Left renal cortex interstitium (tissue), 4 donors: Measurements from ENCODE around the gene OLFML1. TPM values are rescaled to one million over a fixed set of nuclear protein-coding genes. Genes with fewer than 3 reads are reported as not detected.
"Not testable (repeated sequence)": the region's sequence is repeated elsewhere in the genome, so short reads cannot be mapped to it uniquely, and the experiment has no call there.

ENCODE experiments used
- DNase-seq, 4 donors: peaks; one replicate each; pipeline ENCODE4 v3.0.0-alpha.2; 2013; ENCODE audit warnings: low read depth in 4 of 4, low spot score in 2 of 4, missing footprints in 1 of 4
- polyA plus RNA-seq, 4 donors: library from polyadenylated mRNA; unstranded; fragments of 120-200 nt; gene quantifications; one replicate each; pipeline ENCODE4 v1.2.1, GENCODE V29; 2013; ENCODE audit not compliant: insufficient read length in 4 of 4

Gene OLFML1
- polyA plus RNA-seq, 4 donors = 26.9 to 45.7 (median 38.3) TPM

DNA sequence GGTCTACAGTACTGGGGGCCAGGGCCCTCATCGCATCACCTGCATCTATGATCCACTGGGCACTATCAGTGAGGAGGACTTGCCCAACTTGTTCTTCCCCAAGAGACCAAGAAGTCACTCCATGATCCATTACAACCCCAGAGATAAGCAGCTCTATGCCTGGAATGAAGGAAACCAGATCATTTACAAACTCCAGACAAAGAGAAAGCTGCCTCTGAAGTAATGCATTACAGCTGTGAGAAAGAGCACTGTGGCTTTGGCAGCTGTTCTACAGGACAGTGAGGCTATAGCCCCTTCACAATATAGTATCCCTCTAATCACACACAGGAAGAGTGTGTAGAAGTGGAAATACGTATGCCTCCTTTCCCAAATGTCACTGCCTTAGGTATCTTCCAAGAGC is 24.7 kb downstream of the OLFML1 start:
- DNase-seq = no peak

DNA sequence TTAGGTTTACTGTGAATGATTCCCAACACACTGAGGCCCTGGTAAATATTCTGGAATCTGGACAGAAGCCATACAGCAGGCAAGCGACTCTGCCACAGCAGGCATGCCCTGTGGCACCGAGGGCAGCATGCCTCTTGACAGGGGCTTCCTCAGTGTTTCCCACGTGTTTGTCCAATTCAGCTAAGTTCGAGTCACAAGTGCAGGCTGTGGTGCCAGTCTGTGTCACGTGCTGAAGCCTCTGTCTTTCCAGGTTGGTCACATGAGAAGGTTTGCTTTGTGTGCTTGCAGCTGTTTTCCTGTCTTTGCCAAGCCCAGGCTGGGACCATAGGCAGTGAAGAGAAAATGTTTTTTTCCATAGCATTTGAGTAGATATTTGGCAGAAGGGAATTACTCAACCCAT is 26.1 kb downstream of the OLFML1 start:
- DNase-seq = no peak

DNA sequence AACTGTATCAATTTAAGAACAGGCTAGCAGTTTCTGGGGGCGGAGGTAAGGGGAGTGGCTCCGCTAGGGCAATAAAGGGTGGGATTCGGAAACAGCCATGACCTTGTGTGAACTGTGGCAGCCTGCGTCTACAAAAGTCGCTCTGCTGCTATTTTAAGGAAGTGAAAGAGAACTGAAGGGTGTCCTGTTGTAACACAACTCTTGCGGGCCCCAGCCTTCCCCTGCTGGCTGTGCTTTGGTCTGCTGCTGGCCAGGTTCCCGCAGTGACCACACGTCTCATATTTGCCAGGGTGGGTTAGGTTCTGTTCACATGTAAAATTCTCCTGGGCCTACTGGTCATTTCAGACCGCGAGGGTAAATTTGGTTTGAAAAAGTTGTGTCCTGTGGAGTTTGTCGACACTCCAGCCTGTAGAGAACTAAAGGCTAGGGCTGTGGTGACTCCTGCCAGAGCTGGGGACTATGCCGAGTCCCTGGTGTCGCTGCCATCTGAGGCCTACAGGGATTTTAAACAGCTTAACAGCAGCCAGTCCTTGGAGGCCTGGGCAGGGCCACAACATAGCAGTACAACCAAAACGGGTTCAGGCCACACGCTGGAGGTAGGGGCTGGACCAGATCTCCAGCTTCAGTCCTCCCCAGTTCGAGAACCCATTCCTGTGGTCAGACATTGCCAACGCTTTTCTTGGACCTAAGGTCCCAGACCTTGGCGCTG is 27.4 kb downstream of the OLFML1 start:
- DNase-seq = peak in 2 of 4 donors; percentile 42 to 43

DNA sequence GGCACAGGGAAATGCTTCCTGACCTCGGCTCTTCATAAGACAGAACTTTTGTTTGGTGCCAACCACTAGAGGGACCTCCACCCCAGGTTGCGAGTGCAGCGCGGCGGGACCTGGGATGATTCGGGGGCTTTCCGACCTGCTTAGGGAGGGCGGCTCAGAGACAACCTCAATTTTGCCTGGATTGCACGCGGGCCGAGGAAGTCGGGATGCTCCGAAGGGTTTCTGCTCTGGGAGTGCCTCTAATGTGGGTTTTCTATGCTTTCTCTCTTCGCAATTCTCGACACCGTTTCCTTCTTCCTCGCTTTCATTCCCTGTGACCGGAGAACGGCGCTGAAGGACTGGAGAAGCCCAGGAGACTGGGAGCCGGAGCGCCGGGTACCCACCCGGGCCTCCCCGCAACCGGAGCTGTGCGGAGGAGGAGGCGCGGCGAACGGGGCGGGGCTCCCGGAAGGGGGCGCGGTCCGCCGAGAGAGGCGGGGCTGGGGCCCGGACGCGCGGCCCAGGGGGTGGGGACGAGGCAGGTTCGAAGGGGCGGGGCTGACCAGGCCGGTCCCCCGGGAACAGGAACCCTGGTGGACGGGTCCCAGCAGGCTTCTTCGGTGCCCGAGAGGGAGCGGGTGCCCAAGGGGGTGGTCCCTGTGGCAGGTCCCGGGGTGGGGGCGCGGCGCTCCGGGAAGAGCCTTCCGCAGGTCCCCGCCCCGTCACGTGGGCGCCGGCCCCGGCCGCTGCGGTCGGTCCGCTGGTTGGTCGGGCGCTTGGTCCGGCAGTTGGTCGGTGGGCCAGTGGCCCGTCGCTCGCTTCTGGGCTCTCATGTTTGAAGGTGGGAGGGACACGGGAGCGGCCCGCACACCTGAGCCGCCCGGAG is 28.2 kb downstream of the OLFML1 start, which contains the start of gene PPFIBP2:
PPFIBP2 (plus strand) TSS at position 766 of the 865 bp plus-strand sequence. CDS start 35,477 bp downstream, outside the sequence.
- peak; percentile 60 to 67 (median 63) for DNase-seq

DNA sequence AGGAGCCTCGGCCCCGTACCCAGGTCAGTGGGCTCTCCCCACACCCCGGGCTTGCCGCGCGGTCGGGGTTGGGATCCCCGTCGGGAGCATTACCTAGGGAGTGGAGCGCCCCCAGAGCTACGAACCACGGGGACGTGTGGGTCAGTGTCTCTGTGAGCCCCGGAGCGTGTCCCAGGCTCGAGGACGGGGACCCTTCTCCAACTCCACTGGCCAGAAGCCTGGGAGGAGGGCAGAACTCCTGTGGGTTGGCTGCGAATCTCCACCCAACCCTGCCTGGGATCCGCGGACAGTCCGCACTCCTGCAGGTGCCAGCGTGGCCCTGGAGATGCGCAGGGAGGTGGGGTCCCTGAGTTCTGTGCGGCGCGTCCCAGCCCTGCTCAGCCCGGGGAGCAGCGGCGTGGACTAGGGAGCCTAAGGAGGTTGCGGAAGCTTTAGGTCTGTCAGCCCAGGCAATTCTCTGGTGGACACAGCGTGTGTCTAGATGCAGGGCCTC is 28.8 kb downstream of the OLFML1 start:
- peak in 1 of 4 donors; percentile 8 for DNase-seq

DNA sequence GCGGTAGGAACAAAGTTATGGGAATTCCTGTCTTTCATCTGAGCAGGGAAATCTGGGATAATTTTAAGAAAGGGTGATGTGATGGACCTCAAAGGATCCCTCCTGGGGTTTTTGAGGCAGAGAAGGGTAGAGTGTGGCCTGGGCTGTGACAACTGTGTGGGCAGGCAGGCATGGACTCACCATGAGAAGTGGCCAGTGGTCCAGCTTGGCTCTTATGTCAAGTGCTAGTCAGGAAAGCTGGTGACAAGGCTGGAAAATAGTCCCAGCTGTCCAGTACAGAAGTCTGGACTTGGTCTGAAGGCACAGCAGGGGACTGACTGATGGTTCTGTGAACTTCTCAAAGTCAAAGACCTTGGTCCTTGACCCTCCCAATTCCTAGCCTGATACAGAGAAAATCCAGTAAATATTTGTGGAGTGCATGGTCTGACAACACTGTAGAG is 30.2 kb downstream of the OLFML1 start:
- DNase-seq = no peak

DNA sequence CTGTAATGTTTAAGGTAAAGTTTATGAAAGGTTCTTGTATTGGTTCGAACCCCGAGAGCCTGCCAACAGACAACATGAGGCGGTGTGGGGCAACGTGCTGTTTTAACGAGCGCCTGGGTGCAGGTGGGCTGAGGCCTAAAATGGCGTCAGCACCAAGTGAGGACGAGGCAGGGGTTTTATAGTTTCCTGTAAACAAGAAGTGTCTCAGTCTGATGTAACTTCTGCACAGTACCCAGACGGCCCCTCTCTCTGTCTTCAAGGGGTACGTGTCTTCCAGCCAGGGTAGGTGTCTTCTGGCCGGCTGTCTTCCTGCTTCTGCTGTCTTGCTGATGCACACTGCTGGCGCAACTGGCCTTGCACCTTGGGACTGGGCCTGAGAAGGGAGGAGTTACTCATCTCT is 31.2 kb downstream of the OLFML1 start:
- no peak for DNase-seq

DNA sequence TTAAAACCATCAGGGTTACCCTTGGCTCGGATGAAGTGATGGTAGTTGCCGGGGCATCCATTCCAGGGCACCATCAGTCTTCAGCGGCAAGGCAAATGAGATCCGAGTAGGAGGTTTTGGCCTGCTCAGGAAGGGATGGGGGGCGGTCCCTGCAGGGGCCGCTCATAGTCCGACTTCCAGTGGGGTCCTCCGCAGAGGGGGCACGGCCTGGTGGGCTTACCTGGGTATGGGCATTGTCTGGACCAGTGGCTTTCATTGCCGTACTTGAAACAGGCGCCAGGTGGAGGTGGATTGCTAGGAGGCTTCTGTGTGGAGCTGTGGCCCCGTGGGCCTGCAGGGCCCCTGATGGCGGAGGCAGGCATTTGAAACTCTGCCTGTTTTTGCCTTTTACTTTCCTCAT is 32.4 kb downstream of the OLFML1 start:
- DNase-seq = not testable (repeated sequence)

DNA sequence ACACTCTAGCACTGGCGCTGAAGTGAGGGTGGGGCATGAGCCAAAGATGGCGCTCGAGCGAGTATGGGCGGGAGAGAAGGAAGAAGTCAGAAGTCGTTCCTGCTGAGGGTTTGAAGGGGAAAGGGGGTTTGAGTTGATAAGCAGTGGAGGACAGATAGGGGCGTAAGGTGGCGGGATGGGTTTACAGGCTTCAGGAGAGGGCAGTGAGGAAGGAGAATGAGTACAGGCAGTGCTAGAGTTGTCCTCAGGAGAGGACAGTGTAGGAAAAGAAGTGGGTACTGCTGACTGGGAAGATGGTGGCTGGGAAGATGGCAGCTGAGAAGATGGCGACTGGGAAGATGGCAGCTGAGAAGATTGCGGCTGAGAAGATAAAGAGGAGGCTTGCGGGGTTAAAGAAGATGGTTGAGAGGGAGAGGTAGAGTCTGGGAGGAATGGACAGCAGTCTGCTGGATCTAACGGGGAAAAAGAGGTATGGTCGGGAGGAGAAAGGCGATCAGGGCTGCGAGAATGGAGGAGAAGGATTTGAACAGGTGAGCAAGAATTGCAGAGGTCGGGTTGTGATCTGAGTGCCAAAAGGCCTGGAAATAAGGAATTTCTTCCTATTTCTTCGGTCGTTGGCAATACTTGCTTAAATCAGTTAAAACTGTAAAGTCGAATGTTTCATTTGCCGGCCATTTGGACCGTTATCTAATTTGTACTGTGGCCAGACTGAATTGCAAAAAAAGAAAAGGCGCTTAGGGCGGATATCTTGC is 33.7 kb downstream of the OLFML1 start:
- DNase-seq = no peak

DNA sequence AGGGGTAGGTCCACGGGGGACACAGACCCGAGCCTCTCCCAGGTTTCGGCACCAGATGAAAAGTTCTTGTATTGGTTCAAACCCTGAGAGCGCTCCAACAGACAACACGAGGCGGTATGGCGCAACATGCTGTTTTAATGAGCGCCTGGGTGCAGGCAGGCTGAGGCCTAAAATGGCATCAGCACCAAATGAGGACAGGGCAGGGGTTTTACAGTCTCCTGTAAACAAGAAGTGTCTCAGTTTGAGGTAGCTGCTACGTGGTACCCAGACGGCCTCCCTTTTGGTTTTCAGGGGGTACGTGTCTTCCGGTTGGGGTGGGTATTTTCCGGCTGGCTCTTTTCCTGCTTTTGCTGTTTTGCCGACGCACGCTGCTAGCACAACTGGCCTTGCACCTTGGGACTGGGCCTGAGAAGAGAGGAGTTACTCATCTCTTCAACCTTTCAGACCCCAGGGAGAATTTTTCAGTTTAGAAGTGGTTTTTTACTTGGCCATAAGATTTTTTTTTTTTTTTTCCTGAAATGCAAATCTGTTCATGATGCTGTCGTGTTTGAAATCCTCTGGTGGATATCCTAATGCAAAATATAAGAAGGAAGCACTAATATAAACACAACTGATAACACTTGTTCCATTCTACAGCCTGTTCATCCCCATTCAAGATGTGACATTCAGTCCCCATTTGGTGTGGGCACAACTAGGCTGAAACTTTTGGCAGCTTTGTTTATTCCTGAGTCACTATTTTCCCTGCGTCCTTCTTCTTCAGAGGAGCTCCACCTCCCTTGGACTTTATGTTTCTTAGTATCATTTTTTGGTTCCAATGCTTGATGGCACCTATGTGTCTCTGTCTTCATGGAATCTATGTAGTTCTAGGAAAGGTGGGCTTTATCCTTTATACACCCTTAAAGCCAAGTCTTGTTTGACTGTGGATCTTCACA is 35.0 kb downstream of the OLFML1 start:
- no peak for DNase-seq

DNA sequence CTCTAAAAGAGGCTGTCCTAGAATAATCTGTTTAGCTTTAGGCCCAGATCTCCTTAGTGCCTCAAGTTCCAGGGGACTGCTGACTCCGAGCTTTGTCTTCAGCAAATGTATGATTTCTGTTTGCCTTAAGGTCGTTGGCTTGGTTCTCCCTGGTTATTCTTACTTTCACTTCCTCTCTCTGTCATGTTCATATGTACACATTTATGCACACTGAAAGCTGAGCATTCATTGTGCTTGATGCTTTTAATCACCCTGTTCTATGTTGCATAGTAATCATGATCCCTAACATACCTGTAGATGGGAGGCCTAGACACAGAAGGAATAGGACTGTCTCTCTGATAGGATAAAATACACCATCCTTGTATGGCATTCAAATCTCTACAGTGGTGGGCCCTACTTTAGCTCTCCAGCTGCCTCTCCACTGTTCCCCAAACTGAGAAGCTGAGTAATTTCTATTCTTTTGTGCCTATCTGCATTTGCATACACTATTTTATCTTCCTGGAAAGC is 35.7 kb downstream of the OLFML1 start:
- no peak for DNase-seq

DNA sequence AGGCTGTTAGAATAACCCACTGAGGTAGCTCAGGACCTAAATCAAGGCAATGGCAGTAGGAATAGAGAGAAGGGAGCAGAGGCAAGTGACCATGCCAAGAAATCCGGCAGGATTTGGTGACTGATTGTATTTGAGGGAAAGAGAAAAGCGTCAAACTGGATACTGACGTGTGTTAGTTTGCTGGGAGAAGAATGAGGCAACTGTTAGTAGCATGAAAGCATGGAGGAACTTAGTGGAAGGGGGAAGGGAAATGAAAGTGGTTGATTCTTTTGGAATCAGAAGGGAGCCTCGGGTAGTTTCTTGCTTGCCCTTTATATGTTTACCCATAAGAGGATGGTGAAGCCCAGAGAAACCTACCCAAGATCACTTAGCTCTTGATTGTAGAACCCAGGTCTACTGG is 36.8 kb downstream of the OLFML1 start:
- no peak for DNase-seq

DNA sequence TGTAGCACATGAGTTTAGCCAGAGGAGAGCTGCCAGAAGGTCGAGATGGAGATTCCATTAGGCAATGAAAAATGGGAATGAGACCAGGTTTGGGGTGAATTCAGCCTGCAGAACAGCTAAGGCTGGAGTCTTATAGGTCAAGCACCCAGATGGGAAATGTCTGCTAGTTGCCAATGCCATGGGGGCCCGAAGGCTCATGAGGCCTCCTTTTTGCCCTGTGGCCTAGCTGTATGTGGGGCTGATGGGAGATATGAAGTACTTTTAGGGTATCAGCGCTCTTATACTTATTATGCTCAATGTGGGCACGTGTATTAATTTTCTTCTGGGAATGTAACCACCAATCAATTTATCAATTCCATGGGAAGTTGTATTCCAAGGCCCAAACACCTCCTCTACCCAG is 37.2 kb downstream of the OLFML1 start:
- no peak for DNase-seq

DNA sequence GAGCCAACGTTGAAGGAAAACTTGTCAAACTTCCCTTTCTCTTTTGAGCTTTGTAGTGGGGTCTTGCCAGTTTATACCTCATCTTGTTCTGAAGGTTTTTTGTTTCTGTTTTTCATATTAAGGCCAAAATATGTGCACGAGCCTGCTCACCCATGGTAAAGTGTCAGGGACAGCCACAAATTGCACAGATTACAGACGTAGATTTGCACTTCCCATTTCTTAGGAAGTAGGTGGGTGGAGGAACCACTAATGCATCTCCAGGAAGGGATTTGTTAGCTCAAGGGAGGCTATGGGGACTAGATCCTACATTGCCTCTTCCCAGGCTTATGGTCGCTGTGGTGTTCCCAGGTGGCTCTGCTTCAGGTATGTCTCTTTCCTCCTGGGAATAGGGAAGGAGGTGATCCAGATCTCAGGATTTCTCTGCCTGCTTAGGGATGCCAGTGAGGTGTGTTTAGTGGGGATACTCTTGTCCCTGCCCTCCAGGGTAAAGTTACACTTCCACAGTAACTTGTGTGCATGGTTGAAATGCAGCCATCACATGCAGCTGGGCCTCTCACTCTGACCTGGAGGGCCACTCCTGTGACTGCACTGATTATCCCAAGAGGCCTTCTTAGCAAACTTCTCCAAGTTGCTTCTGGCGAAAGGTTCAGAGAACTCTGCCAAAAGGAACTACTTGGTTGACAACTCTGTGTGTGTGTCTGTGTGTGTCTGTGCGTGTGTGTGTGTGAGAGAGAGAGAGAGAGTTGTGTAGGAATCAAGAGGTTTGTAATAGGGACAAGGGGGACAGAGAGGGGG is 38.3 kb downstream of the OLFML1 start:
- no peak for DNase-seq

DNA sequence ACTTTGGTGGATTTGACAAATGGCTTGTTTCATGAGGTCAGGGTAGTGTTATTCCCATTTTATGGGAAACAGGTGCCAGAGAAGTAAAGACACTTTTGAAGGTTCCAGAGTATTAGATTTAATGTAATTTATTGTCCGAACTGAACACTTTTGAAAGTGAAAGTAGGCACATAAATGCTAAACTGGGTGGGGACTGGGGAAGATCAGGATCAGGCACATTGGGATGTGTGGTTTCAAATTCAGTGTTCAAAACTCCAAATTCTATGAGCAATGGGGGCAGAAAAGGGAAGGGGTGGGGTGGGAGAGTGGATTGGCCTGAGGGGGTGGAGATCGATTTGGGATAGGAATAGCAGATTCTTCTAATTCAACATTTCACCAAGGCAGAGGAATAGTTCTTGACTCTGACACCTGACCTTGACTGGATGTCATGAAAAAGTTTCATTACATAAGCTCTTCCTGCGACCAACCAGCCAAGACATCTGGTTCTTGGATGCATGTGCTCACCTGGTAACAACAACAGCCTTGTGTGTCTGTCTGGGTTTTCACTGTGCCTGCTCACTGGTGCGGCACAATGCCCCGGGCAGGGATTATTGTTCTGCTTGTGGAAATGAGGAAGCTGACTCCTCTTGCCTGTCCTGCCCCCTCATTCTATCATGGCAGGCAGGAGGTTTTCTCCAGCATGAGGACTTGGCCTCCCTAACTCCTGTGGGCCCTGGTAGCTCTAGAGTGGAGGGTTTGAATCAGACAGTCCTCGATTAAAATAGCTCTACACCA is 39.3 kb downstream of the OLFML1 start:
- no peak for DNase-seq

DNA sequence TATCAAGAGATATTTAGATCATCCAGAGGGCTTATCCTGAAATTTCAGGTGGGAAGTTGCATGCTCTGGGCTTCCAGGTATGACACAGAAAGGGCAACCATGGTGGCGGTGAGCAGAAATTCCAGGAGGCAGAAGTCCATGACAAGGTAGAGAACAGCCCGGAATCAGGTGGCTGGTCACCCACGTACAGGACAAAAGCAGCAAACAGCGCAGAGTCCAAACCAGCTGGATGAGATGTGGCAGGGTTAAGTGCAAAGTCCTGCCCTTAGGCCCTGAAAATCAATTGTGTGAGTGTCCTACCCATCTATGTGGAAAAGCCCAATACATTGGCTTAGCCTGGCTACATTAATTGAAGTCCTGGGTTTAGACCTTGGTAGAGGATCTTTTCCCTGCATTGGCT is 40.1 kb downstream of the OLFML1 start:
- no peak for DNase-seq

DNA sequence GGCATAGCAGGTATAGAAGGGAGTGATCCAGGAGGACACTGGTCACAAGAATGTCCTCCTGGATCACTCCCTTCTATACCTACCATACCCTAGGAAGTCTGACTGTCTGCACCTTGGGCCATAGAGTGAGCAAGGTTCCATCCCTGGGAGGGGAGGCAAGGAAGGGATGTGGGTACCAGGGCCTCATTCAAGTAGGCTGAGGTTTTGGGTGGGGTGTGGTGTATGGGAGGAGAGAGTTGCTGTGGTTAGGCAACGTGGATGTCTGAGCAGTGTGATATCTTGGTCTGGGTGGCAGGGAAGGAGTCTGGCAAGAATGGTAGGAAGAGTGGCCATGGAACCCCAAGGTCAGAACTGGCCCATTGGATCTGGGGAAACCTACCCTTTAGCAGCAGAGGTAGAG is 41.7 kb downstream of the OLFML1 start:
- no peak for DNase-seq

DNA sequence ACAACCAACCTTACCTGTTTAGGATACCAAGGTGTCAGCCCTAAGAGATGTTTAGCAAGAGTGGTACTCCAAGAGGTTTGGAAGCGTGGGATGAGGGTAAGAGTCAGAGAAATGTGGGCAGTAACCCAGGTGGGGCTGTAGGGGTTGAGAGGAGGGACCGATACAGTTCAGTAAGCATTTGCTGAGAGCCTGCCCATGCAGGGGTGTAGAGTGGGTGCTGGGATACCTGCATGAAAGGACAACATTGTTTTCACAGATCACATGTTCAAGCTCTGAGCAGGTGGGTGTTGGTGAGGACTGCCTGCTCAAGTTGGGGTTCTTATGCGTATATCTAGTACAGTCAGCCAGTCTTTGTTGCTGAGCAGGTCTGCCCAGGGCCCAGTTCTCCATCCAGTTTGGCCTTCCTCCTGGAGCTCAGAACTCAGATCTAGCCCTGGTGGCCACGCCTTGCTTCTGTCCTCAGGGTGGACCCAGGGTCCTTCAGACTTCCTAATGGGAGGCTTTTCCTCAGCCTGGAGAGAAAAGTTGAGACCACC is 43.3 kb downstream of the OLFML1 start:
- no peak for DNase-seq
